VCaP (cell line): ENCODE results near the gene MMP24.
A peak's percentile ranks its signal among the peaks of the same experiment; 100 is the strongest.
"Not testable (repeated sequence)": the region's sequence is repeated elsewhere in the genome, so short reads cannot be mapped to it uniquely, and the experiment has no call there.

Experiments used
- H3K27ac ChIP-seq: fragments of 450-650 bp; 2 replicates; pipeline ENCODE4 v1.5.1; 2017
- TF ChIP-seq, protein P1 (sequence below): fragments of 450-650 bp; conservative IDR thresholded peaks from 2 replicates; pipeline ENCODE4 v1.5.1; 2017; ENCODE audit warnings: mild to moderate bottlenecking, moderate library complexity

The MMP24 gene

GRCh38 chr20:35191419-35192117, 34.9 kb upstream of the MMP24 start:
- peak overlapping the region; percentile 81 for H3K27ac ChIP-seq
- TF ChIP-seq, protein P1, sequence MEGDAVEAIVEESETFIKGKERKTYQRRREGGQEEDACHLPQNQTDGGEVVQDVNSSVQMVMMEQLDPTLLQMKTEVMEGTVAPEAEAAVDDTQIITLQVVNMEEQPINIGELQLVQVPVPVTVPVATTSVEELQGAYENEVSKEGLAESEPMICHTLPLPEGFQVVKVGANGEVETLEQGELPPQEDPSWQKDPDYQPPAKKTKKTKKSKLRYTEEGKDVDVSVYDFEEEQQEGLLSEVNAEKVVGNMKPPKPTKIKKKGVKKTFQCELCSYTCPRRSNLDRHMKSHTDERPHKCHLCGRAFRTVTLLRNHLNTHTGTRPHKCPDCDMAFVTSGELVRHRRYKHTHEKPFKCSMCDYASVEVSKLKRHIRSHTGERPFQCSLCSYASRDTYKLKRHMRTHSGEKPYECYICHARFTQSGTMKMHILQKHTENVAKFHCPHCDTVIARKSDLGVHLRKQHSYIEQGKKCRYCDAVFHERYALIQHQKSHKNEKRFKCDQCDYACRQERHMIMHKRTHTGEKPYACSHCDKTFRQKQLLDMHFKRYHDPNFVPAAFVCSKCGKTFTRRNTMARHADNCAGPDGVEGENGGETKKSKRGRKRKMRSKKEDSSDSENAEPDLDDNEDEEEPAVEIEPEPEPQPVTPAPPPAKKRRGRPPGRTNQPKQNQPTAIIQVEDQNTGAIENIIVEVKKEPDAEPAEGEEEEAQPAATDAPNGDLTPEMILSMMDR: no peak

DNA sequence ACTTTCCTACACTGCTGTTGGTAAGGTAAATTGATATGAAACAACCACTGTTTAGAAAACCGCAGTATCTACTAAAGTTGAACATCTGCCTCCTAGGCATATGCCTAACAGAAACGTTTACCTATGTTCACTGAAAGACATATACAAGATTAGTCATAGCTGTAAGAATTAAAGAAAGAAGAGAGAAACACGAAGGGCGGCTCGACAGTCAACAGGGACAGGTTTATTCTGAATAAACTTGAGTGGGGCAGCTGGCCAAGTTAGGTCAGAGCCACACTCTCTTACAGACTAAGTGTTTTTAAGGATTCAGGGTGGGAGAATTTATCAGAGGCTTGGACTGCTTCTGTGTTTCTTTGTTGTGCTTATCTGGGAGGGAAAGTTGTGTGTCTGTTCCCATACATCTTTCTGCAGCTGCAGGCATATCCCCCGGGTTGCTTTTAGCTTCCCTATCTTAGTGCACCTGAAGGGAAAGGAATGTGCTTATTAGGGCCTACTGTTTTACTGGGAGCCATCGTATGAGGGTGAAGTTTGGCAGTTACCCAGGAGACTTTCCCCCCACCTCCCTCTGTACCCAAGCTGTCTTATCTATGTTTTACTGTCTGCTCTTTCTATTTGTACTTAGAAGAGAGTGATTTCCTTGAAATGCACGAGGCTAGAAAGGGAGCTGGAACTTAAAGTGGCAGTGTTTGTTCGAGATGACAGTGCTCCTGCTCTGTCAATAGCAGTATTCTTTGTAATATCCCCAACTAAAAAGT, 34.2 kb upstream of the MMP24 start:
- TF ChIP-seq, protein P1: no peak
- peak overlapping the region; percentile 81 for H3K27ac ChIP-seq

GRCh38 chr20:35193031-35193791, 33.3 kb upstream of the MMP24 start:
- H3K27ac ChIP-seq: peak overlapping the region; percentile 81

DNA sequence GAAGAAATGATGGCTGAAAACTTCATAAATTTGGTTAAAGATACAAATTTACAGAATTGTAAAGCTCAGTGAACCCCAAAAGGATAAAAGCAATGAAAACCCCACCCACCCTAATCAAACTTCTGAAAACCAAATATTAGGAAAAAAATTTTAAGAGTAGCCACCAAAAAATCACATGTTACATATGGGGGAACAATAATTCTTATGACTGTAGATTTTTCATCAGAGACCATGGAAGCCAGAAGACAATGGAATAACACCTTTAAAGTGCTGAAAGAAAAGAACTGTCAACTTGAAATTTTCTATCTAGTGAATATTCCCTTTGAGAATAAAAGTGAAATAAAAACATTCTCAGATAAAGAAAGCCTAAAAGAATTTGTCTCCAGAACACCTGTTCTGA, 30.2 kb upstream of the MMP24 start:
- TF ChIP-seq, protein P1: no peak
- H3K27ac ChIP-seq: no peak overlapping the region

DNA sequence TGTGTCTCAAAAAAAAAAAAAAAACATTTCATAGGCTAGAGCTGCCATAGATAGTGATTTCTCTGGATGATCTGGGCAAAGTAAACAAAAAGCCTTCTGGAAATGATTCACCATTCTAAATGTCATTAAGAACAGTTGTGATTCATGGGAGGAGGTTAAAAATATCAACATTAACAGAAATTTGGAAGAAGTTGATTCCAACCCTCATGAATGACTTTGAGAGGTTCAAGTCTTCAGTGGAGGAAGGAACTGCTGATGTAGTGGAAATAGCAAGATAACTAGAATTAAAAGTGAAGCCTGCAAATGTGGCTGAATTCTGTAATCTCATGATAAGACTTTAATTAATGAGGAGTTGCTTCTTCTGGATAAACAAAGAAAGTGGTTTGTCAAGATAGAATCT, 26.8 kb upstream of the MMP24 start:
- TF ChIP-seq, protein P1: no peak
- H3K27ac ChIP-seq: peak overlapping the region; percentile 9; the same call in 1 of the 2 replicates

DNA sequence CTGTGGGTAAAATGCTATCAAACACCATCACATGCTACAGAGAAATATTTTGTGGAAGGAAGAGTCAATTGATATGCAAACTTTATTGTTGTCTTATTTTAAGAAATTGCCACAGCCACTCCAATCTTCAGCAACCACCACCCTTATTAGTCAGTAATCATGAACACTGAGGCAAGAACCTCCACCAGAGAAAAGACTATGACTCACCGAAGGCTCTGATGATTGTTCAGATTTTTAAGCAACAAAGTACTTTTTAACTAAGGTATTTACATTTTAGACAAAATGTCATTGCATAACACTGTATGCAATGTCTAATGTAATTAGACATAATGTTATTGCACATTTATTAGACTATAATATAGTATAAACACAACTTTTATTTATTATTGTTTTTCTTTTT, 26.2 kb upstream of the MMP24 start:
- TF ChIP-seq, protein P1: no peak

DNA sequence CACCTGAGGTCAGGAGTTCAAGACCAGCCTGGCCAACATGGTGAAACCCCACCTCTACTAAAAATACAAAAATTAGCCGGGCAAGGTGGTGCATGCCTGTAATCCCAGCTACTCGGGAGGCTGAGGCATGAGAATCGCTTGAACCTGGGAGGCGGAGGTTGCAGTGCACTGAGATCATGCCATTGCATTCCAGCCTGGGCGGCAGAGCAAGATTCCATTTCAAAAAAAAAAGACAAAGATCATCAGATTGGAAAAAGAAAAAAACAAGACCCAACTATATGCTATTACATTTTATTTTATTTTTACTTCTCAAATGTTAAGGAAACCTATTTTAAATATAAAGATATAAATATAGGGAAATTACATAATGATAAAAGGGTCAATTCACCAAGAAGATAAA, 25.0 kb upstream of the MMP24 start:
- not testable (repeated sequence) for H3K27ac ChIP-seq

More for the DNA sequence above, 26.2 kb upstream of the MMP24 start:
- peak overlapping the region; percentile 9; the same call in 1 of the 2 replicates for H3K27ac ChIP-seq

GRCh38 chr20:35206802-35207201, 19.7 kb upstream of the MMP24 start:
- TF ChIP-seq, protein P1: no peak
- H3K27ac ChIP-seq: peak overlapping the region; percentile 71
